Common myeloid progenitor, CD34-positive (primary cell): ENCODE measurements around the gene NPAS3.

ENCODE experiments used
- CTCF ChIA-PET: fragments of 350-600 bp; sonication (Branson Sonifier 250); formaldehyde crosslinking; loops from one replicate; lab custom pipeline; 2021; ENCODE audit warnings: antibody characterized with exemption; lab: Charles Lee
- POLR2A ChIA-PET: fragments of 350-600 bp; sonication (Branson Sonifier 250); formaldehyde crosslinking; loops from one replicate; lab custom pipeline; 2021; ENCODE audit warnings: antibody characterized with exemption; lab: Charles Lee
- DNase-seq, 3 donors: peaks; one replicate each; pipeline versions ENCODE4 v3.0.0 to v3.0.0-alpha.2; 2013
- H3K27ac ChIP-seq, 2 experiments: 1 replicate in 1 of 2; 2 replicates in 1 of 2; pipeline ENCODE4 v1.7.0; 2013; ENCODE audit warnings: inconsistent platforms in 2 of 2, low read length in 2 of 2, mild to moderate bottlenecking in 2 of 2, low read depth in 1 of 2, moderate library complexity in 1 of 2; ENCODE audit not compliant: severe bottlenecking in 2 of 2, insufficient read depth in 1 of 2, poor library complexity in 1 of 2
- H3K27me3 ChIP-seq, 5 experiments: replicated peaks in 2 of 5; 1 replicate in 3 of 5; 2 replicates in 2 of 5; pipeline versions ENCODE4 v1.6.1 to v1.7.0; 2013; ENCODE audit warnings: low read length in 4 of 5, mild to moderate bottlenecking in 2 of 5, moderate library complexity in 2 of 5, inconsistent platforms in 1 of 5; ENCODE audit not compliant: insufficient read depth in 5 of 5, control insufficient read depth in 4 of 5
- H3K36me3 ChIP-seq, 4 experiments: 1 replicate in 2 of 4; 2 replicates in 2 of 4; pipeline versions ENCODE4 v1.6.1 to v1.7.0; 2013; ENCODE audit warnings: low read length in 3 of 4, control low read depth in 1 of 4, mild to moderate bottlenecking in 1 of 4; ENCODE audit not compliant: control insufficient read depth in 4 of 4, insufficient read depth in 4 of 4
- H3K4me1 ChIP-seq, 4 experiments: 1 replicate in 3 of 4; 2 replicates in 1 of 4; pipeline versions ENCODE4 v1.6.1 to v1.7.1; 2013; ENCODE audit warnings: low read length in 3 of 4, mild to moderate bottlenecking in 3 of 4, control low read depth in 1 of 4, inconsistent platforms in 1 of 4, moderate library complexity in 1 of 4; ENCODE audit not compliant: control insufficient read depth in 4 of 4, insufficient read depth in 4 of 4; ENCODE audit errors: control extremely low read depth in 1 of 4
- H3K4me3 ChIP-seq, 7 experiments: 1 replicate in 4 of 7; 2 replicates in 3 of 7; pipeline versions ENCODE4 v1.5.1 to v1.7.0; 2013; ENCODE audit warnings: mild to moderate bottlenecking in 7 of 7, low read length in 6 of 7, moderate library complexity in 6 of 7, inconsistent platforms in 2 of 7, low read depth in 2 of 7, control low read depth in 1 of 7; ENCODE audit not compliant: insufficient read depth in 4 of 7, control insufficient read depth in 1 of 7; ENCODE audit errors: extremely low read depth in 1 of 7
- H3K9me3 ChIP-seq, 5 experiments: 1 replicate in 4 of 5; 2 replicates in 1 of 5; pipeline versions ENCODE4 v1.6.1 to v1.7.1; 2013; ENCODE audit warnings: low read length in 4 of 5, mild to moderate bottlenecking in 2 of 5, inconsistent platforms in 1 of 5, low read depth in 1 of 5, moderate library complexity in 1 of 5; ENCODE audit not compliant: control insufficient read depth in 4 of 5, insufficient read depth in 2 of 5; ENCODE audit errors: control extremely low read depth in 1 of 5
- WGBS: methylation state at CpG from one replicate; pipeline ENCODE4 v1.1.5; 2013; ENCODE audit not compliant: insufficient coverage; 5-methylcytosine and 5-hydroxymethylcytosine counted together

NPAS3 gene

GRCh38 chr14:33123281-33123680 lies 184.6 kb downstream of the NPAS3 start:
- ChIA-PET POLR2A (no interaction called here), CTCF (no interaction called here)
- H3K27ac ChIP-seq: no peak overlapping the region
- WGBS: 100% methylated on average over 1 of the region's 2 CpGs
- no peak for DNase-seq
- H3K4me3 ChIP-seq: no peak overlapping the region
- no peaks in the 10 kb centered on the region for H3K36me3 ChIP-seq
- H3K9me3 ChIP-seq: no peaks in the 10 kb centered on the region
- H3K27me3 ChIP-seq: no peaks in the 10 kb centered on the region
- H3K4me1 ChIP-seq: no peaks in the 10 kb centered on the region

- ChIA-PET POLR2A (no interaction called here), CTCF (no interaction called here)
- DNase-seq: no peak
- no peaks in the 10 kb centered on the region for H3K4me1 ChIP-seq
- no peak overlapping the region for H3K27ac ChIP-seq
- H3K9me3 ChIP-seq: no peaks in the 10 kb centered on the region
- WGBS: 90% methylated on average over 1 of the region's 1 CpG
- no peaks in the 10 kb centered on the region for H3K36me3 ChIP-seq
- H3K4me3 ChIP-seq: no peak overlapping the region
- H3K27me3 ChIP-seq: no peaks in the 10 kb centered on the region
Measured at GRCh38 chr14:33126433-33126832, 187.8 kb downstream of the NPAS3 start.

GRCh38 chr14:33127531-33127930 lies 188.9 kb downstream of the NPAS3 start:
- POLR2A ChIA-PET: no interaction called here
- Histone ChIP-seq H3K36me3 (no peaks in the 10 kb centered on the region), H3K9me3 (no peaks in the 10 kb centered on the region), H3K4me1 (no peaks in the 10 kb centered on the region), H3K4me3 (no peak overlapping the region), H3K27ac (no peak overlapping the region), H3K27me3 (peaks cover 0 to 2% (median 0%) of the 10 kb centered on the region in 5 experiments)
- DNase-seq: no peak
- WGBS: 100% methylated on average over 1 of the region's 1 CpG
- CTCF ChIA-PET: no interaction called here

GRCh38 chr14:33131801-33132200 lies 193.1 kb downstream of the NPAS3 start:
- WGBS: 100% methylated on average over 2 of the region's 2 CpGs
- Histone ChIP-seq H3K27me3 (peaks cover 0 to 2% (median 0%) of the 10 kb centered on the region in 5 experiments), H3K9me3 (no peaks in the 10 kb centered on the region), H3K4me1 (no peaks in the 10 kb centered on the region), H3K27ac (no peak overlapping the region), H3K36me3 (no peaks in the 10 kb centered on the region), H3K4me3 (no peak overlapping the region)
- ChIA-PET CTCF (no interaction called here), POLR2A (no interaction called here)
- DNase-seq: no peak

DNA sequence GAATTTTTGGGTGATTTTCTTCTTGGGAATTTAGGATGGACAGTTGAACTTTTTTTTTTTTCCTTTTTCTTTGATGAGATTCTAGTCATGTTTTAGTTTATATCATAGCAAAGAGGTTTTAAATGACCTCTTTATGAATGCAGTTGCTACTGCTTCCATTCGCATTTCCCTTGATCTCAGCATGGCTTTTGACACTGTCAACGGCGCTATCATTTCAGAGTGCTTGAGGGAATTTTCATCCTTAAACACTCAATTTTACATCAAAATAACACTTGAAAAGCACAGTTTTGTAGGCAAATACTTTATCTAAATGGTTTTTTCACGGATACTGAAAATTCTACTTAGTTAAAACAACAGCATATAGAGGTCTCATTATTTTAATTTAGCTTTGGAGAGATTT lies 195.5 kb downstream of the NPAS3 start:
- ChIA-PET POLR2A (no interaction called here), CTCF (interaction anchor here (1.0 kb wide), 1 partner anchor 18 kb away, joined by 3 read pairs; no protein-coding TSS in a partner anchor)
- no peak for DNase-seq
- H3K27me3 ChIP-seq: peaks cover 0 to 2% (median 0%) of the 10 kb centered on the region in 5 experiments
- WGBS: 100% methylated on average over 3 of the region's 4 CpGs
- no peaks in the 10 kb centered on the region for H3K36me3 ChIP-seq
- H3K4me3 ChIP-seq: no peak overlapping the region
- no peak overlapping the region for H3K27ac ChIP-seq
- H3K4me1 ChIP-seq: no peaks in the 10 kb centered on the region
- no peaks in the 10 kb centered on the region for H3K9me3 ChIP-seq

GRCh38 chr14:33134975-33135374 lies 196.3 kb downstream of the NPAS3 start:
- 100% methylated on average over 2 of the region's 3 CpGs for WGBS
- no peak for DNase-seq
- no peaks in the 10 kb centered on the region for H3K4me1 ChIP-seq
- H3K27ac ChIP-seq: no peak overlapping the region
- no peaks in the 10 kb centered on the region for H3K9me3 ChIP-seq
- H3K36me3 ChIP-seq: no peaks in the 10 kb centered on the region
- ChIA-PET POLR2A (no interaction called here), CTCF (interaction anchor here (1.0 kb wide), 1 partner anchor 19 kb away, joined by 3 read pairs; no protein-coding TSS in a partner anchor)
- no peak overlapping the region for H3K4me3 ChIP-seq
- peaks cover 0 to 2% (median 0%) of the 10 kb centered on the region in 5 experiments for H3K27me3 ChIP-seq

DNA sequence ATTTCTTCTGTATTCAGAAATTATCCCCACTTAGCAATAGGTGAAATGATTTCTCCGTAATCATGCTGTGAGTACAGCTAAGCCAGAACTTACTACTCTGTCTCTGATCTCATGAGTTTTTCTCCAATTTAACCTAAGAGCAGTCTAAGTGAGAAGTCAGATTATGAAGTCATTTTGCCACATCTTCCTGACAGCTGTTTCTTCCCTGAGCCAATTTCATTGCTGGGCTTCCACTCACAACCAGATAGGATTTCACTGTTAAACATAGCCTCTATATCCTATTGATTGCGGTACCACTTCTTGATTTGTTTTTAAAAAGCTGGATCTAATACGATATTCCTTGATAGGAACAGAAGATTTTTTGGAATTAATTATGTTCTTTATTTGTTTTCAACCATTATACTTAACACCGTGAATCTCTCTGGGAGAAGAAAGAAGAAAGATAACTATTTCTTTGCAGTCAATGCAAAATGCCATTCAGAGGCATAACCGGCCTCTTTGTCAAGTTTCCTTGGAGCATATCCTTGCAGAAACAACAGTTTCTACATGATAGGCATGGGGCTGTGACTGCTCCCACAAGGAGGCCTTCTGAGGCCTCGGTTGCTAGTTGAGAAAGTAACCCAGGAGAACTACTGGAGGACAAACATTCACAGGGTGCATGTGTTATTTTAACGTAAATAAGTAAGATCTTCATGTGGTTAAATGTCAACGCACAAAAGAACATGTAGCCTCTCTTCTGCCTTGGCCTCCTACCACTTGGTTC lies 212.2 kb downstream of the NPAS3 start:
- H3K27me3 ChIP-seq: no peaks in the 10 kb centered on the region
- DNase-seq: no peak
- 100% methylated on average over 4 of the region's 8 CpGs for WGBS
- H3K27ac ChIP-seq: no peak overlapping the region
- H3K9me3 ChIP-seq: no peaks in the 10 kb centered on the region
- no peak overlapping the region for H3K4me3 ChIP-seq
- CTCF ChIA-PET: no interaction called here
- POLR2A ChIA-PET: no interaction called here
- H3K4me1 ChIP-seq: no peaks in the 10 kb centered on the region
- no peaks in the 10 kb centered on the region for H3K36me3 ChIP-seq
